Left ventricle myocardium inferior (tissue), 1 donor: Measurements from ENCODE around the gene TCF12. TPM values are rescaled to one million over a fixed set of nuclear protein-coding genes. Genes with fewer than 3 reads are reported as not detected.

Source experiments
- DNase-seq: peaks from one replicate; pipeline ENCODE4 v3.0.0-alpha.2; 2020
- H3K27ac ChIP-seq: fragments of 200-600 bp; replicated peaks from 2 replicates; pipeline ENCODE4 v1.8.0; 2021
- H3K27me3 ChIP-seq: fragments of 200-600 bp; 2 replicates; pipeline ENCODE4 v1.8.0; 2021; ENCODE audit warnings: low read depth
- H3K36me3 ChIP-seq: fragments of 200-600 bp; 2 replicates; pipeline ENCODE4 v1.8.0; 2021
- H3K4me1 ChIP-seq: fragments of 200-600 bp; 2 replicates; pipeline ENCODE4 v1.8.0; 2021
- H3K4me3 ChIP-seq: fragments of 200-600 bp; 2 replicates; pipeline ENCODE4 v1.8.0; 2021; ENCODE audit warnings: mild to moderate bottlenecking, moderate library complexity
- H3K9me3 ChIP-seq: fragments of 200-600 bp; replicated peaks from 2 replicates; pipeline ENCODE4 v1.8.0; 2021
- intact Hi-C: fragments of 100-400 bp; cut with micrococcal nuclease; formaldehyde crosslinking; loops from one replicate; pipeline ENCODE4 v1.11.0; 2022
- total RNA-seq: library from RNA; stranded (reverse); fragmentation: NEBNext Ultra II Directional; extraction: Animal tissue kit (Norgen Biotek cat#: 25700); gene quantifications from one replicate; pipeline ENCODE4 v1.2.1, GENCODE V29; 2021
- TF ChIP-seq, protein P1 (sequence below): fragments of 200-600 bp; IDR thresholded peaks from 2 replicates; pipeline ENCODE4 v1.8.0; 2021; ENCODE audit warnings: antibody characterized with exemption, mild to moderate bottlenecking, borderline replicate concordance
- donor health status: DM: no; HTN: yes; CAD: no; lungs with severe emphysema.

TCF12 gene
- total RNA-seq, 1 donor from 2014 or later, result 52.1 TPM

DNA sequence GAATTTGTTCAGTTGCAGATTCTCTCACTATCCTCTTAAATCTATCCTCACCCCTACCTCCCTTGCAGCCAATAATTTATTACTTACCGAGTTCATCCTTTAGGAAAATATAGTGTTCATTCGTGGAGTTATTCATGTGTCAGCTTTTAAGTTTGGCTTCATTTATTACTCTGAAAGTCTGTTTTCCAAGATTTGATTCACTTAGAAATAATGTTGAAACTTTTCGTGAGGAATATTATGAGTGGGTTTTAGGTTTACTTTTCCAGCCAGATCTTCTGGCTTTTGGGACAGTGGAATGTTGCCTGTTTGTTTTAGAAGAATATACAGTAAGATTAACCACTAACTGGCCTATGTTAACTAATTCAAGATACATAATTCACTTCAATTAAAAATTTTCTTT lies 296.9 kb downstream of the TCF12 start:
- Histone ChIP-seq H3K27me3 (no peaks in the 10 kb centered on the region), H3K9me3 (no peaks in the 10 kb centered on the region), H3K4me3 (no peak overlapping the region), H3K27ac (peak overlapping the region; percentile 7), H3K36me3 (no peaks in the 10 kb centered on the region), H3K4me1 (peaks cover 64% of the 10 kb centered on the region)
- intact Hi-C loops, result no loop called here
- TF ChIP-seq, protein P1, sequence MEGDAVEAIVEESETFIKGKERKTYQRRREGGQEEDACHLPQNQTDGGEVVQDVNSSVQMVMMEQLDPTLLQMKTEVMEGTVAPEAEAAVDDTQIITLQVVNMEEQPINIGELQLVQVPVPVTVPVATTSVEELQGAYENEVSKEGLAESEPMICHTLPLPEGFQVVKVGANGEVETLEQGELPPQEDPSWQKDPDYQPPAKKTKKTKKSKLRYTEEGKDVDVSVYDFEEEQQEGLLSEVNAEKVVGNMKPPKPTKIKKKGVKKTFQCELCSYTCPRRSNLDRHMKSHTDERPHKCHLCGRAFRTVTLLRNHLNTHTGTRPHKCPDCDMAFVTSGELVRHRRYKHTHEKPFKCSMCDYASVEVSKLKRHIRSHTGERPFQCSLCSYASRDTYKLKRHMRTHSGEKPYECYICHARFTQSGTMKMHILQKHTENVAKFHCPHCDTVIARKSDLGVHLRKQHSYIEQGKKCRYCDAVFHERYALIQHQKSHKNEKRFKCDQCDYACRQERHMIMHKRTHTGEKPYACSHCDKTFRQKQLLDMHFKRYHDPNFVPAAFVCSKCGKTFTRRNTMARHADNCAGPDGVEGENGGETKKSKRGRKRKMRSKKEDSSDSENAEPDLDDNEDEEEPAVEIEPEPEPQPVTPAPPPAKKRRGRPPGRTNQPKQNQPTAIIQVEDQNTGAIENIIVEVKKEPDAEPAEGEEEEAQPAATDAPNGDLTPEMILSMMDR, result no peak
- no peak for DNase-seq

DNA sequence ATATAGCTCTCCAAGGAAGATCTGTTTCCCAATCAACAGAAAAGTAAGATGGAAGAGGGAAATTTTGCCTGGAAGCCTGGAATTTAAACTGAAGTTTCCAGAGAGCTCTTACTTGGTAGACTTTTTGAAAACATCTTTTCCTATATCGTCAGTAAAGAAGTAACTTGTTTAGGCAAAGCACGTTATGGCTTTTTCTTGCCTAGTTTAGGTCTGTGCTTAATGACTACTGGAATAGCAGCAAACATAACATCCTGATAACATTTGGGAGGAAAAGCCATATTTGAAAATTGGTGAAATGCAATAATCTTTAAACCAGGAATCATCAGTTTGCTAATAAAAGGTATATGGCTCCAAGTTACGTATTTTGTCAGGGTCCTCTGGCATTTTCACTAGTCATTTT lies 297.4 kb downstream of the TCF12 start:
- peak overlapping the region; percentile 7 for H3K27ac ChIP-seq
- TF ChIP-seq, protein P1, result no peak
- no peaks in the 10 kb centered on the region for H3K27me3 ChIP-seq
- no peaks in the 10 kb centered on the region for H3K36me3 ChIP-seq
- intact Hi-C loops, result no loop called here
- H3K9me3 ChIP-seq, result no peaks in the 10 kb centered on the region
- no peak for DNase-seq
- H3K4me1 ChIP-seq, result peaks cover 69% of the 10 kb centered on the region
- H3K4me3 ChIP-seq, result no peak overlapping the region

DNA sequence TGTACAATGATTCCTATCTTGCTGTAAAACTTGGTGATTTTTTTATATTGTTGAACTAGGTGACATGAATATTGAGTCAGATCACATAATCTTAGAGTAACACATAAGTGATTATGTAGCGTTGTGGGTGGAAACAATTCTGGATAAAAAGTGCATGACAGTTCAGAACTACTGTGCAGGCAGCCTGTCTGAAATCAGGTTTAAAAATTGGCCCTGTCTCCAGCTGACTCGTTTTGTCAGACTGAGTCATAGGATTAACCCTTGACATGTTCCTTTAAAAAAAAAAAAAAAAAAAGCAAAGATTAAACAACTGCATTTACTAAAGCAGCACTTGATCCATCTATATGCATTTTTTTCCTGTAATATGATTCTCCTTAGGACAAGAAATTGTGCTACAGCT lies 297.8 kb downstream of the TCF12 start:
- Histone ChIP-seq H3K27ac (peak overlapping the region; percentile 7), H3K27me3 (no peaks in the 10 kb centered on the region), H3K4me3 (no peak overlapping the region), H3K36me3 (no peaks in the 10 kb centered on the region), H3K9me3 (no peaks in the 10 kb centered on the region), H3K4me1 (peaks cover 74% of the 10 kb centered on the region)
- TF ChIP-seq, protein P1, result no peak
- intact Hi-C loops, result no loop called here
- DNase-seq, result no peak

DNA sequence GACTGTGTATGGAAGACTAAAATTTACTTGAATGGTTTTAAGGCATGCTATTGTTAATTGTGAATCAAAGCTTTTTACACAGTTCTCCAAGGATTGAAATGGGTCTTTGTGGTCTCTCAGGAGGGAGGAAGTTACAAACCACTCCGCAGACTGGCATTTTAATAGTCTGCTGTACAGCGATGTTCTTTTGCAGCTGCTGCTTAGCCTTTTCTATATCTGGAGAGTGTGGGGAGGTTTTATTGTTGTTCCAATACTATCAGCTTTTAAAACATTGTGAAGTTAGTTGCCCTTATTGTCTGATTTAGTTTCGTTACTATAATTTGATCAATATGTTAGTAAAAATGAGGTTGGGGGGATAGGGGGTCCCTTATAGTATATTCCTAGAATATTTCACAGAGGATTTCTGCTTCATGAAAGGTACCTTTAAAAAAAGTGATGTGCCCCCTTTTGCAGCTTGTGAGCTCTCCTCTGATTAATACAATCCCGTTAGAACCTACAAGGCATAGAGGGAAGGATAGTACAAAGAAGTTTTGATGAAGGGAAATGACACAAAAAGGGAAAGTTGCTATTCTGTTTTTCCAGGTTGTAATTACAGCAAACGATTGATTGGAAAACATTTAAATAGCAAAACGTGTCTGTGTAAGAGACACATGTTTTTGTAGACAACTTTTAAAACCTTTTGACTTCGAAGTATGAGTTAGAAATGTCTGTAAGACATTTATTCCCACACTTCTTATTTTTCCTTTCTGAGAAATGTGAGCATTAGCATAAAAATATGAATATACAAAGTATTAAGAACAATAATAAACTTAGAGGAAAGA lies 299.5 kb downstream of the TCF12 start:
- Histone ChIP-seq H3K4me1 (peaks cover 88% of the 10 kb centered on the region), H3K4me3 (no peak overlapping the region), H3K27ac (peak overlapping the region; percentile 31), H3K9me3 (no peaks in the 10 kb centered on the region), H3K27me3 (no peaks in the 10 kb centered on the region), H3K36me3 (no peaks in the 10 kb centered on the region)
- DNase-seq, result no peak
- TF ChIP-seq, protein P1, result no peak
- intact Hi-C loops, result no loop called here

DNA sequence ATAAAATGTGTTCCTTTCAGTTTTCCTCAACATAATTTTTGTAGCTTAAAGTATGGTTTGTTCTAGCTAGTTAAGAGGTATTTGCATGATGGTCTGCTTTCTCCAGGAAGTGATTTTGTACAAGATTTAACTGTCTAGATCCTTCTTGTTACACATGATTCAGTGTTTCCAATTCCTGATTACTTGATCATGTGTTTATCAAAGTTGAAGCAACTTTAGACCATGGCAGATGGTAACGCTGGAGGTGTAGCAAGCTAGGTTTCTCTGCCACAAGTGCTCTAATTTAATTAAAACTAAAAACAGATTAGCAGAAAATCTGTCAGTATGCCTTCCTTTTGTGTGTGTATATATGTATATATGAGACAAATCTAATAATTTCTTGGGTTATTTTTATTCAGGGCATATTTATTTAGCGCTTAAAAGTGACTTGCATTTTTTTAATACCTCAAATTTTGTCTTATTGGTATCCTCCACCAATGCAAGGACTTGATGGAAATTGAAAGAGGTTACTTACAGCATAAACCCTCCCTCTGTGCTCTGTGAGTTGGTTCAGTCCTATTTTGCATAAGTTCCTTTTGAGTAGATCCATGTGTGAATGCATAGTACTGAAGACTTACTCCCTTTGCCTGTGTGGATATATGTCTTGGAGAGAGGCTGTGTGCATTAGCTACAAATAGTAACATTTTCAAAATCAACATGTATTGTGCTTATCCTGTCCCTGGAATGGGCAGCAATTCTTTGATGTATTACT lies 300.6 kb downstream of the TCF12 start:
- H3K4me3 ChIP-seq, result peak overlapping the region; percentile 19
- peaks cover 85% of the 10 kb centered on the region for H3K4me1 ChIP-seq
- H3K9me3 ChIP-seq, result no peaks in the 10 kb centered on the region
- H3K36me3 ChIP-seq, result no peaks in the 10 kb centered on the region
- H3K27ac ChIP-seq, result peak overlapping the region; percentile 32
- intact Hi-C loops, result no loop called here
- no peaks in the 10 kb centered on the region for H3K27me3 ChIP-seq
- TF ChIP-seq, protein P1, result no peak
- no peak for DNase-seq
